SK-N-SH treated with all-trans-retinoic acid at 6 μM for 48 hours (cell line): ENCODE data around the gene TNS3.

Source experiments
- ATAC-seq: fragments of 200-7000 bp; cut with Tn5 transposase; 3 replicates; pipeline ENCODE4 v1.9.1; 2020; ENCODE audit warnings: mild to moderate bottlenecking, moderate library complexity
- ARNTL ChIP-seq: fragments of 450-650 bp; formaldehyde crosslinking; IDR thresholded peaks from 2 replicates; pipeline ENCODE4 v1.5.0; 2020; ENCODE audit warnings: low read depth, mild to moderate bottlenecking, moderate library complexity, borderline replicate concordance
- CREB5 ChIP-seq: fragments of 250-450 bp; sonication (Bioruptor Pico); IDR thresholded peaks from 2 replicates; pipeline ENCODE4 v1.5.1; 2020; ENCODE audit warnings: low read depth, mild to moderate bottlenecking, moderate library complexity
- ISL1 ChIP-seq: fragments of 250-450 bp; sonication (Bioruptor Pico); IDR thresholded peaks from 2 replicates; pipeline ENCODE4 v2.1.2; 2022; ENCODE audit warnings: mild to moderate bottlenecking, moderate library complexity
- OSR1 ChIP-seq: fragments of 250-450 bp; sonication (Bioruptor Pico); IDR thresholded peaks from 2 replicates; pipeline ENCODE4 v1.8.0; 2022; ENCODE audit warnings: moderate library complexity, mild to moderate bottlenecking, inconsistent platforms
- POU6F1 ChIP-seq: fragments of 250-450 bp; sonication (Bioruptor Pico); IDR thresholded peaks from 2 replicates; pipeline ENCODE4 v1.8.0; 2021; ENCODE audit warnings: low read depth, mild to moderate bottlenecking, moderate library complexity, borderline replicate concordance
- PPARA ChIP-seq: fragments of 250-450 bp; sonication (Bioruptor Pico); IDR thresholded peaks from 2 replicates; pipeline ENCODE4 v1.5.0; 2020; ENCODE audit warnings: mild to moderate bottlenecking, borderline replicate concordance
- TCF4 ChIP-seq: fragments of 250-450 bp; sonication (Bioruptor Pico); IDR thresholded peaks from 2 replicates; pipeline ENCODE4 v1.8.0; 2021; ENCODE audit warnings: mild to moderate bottlenecking, moderate library complexity, borderline replicate concordance
- TOX ChIP-seq: fragments of 250-450 bp; sonication (Bioruptor Pico); IDR thresholded peaks from 2 replicates; pipeline ENCODE4 v1.8.0; 2021; ENCODE audit warnings: mild to moderate bottlenecking, moderate library complexity, borderline replicate concordance
- TSHZ2 ChIP-seq: fragments of 250-450 bp; sonication (Bioruptor Pico); IDR thresholded peaks from 2 replicates; pipeline ENCODE4 v1.5.0; 2020; ENCODE audit warnings: mild to moderate bottlenecking, moderate library complexity
- ZFP30 ChIP-seq: fragments of 450-650 bp; formaldehyde crosslinking; IDR thresholded peaks from 2 replicates; pipeline ENCODE4 v1.5.0; 2022; ENCODE audit warnings: mild to moderate bottlenecking, moderate library complexity
- ZNF565 ChIP-seq: fragments of 450-650 bp; formaldehyde crosslinking; conservative IDR thresholded peaks from 2 replicates; pipeline ENCODE4 v1.5.0; 2020; ENCODE audit warnings: low read depth, mild to moderate bottlenecking, moderate library complexity
- TF ChIP-seq, protein P1 (sequence below): fragments of 250-450 bp; sonication (Bioruptor Pico); IDR thresholded peaks from 2 replicates; pipeline ENCODE4 v1.5.1; 2021; ENCODE audit warnings: mild to moderate bottlenecking, moderate library complexity

The TNS3 gene

DNA sequence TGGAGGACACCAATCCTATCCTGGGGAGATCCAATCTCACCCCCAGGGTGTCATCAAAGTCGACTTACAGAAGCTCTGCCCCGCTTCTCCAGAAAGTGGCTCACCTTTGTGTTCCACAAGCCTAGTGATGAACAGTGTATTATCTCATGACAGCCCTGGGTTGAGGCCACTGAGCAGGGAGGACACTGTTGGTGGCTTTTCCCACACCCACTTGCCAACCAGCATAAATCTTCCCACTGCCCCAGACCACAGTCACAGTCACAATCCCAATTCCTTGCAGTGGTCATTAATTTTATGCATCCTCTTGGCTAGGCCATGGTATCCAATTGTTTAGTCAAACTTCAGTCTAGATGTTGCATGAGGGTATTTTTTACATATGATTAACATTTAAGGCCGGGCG, 18.4 kb downstream of the TNS3 start:
- no peak for TF ChIP-seq ISL1 (CRISPR knock-in tag)
- ATAC-seq = no peak

- no peak for ATAC-seq
- TF ChIP-seq POU6F1 (no peak), ZFP30 (CRISPR knock-in tag) (no peak), TOX (CRISPR knock-in tag) (no peak), TSHZ2 (no peak), TCF4 (no peak), PPARA (CRISPR knock-in tag) (no peak), ISL1 (CRISPR knock-in tag) (no peak)
- TF ChIP-seq, protein P1, sequence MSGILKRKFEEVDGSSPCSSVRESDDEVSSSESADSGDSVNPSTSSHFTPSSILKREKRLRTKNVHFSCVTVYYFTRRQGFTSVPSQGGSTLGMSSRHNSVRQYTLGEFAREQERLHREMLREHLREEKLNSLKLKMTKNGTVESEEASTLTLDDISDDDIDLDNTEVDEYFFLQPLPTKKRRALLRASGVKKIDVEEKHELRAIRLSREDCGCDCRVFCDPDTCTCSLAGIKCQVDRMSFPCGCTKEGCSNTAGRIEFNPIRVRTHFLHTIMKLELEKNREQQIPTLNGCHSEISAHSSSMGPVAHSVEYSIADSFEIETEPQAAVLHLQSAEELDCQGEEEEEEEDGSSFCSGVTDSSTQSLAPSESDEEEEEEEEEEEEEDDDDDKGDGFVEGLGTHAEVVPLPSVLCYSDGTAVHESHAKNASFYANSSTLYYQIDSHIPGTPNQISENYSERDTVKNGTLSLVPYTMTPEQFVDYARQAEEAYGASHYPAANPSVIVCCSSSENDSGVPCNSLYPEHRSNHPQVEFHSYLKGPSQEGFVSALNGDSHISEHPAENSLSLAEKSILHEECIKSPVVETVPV (CRISPR knock-in tag) = no peak
Measured at GRCh38 chr7:47561715-47562446, 20.0 kb downstream of the TNS3 start.

DNA sequence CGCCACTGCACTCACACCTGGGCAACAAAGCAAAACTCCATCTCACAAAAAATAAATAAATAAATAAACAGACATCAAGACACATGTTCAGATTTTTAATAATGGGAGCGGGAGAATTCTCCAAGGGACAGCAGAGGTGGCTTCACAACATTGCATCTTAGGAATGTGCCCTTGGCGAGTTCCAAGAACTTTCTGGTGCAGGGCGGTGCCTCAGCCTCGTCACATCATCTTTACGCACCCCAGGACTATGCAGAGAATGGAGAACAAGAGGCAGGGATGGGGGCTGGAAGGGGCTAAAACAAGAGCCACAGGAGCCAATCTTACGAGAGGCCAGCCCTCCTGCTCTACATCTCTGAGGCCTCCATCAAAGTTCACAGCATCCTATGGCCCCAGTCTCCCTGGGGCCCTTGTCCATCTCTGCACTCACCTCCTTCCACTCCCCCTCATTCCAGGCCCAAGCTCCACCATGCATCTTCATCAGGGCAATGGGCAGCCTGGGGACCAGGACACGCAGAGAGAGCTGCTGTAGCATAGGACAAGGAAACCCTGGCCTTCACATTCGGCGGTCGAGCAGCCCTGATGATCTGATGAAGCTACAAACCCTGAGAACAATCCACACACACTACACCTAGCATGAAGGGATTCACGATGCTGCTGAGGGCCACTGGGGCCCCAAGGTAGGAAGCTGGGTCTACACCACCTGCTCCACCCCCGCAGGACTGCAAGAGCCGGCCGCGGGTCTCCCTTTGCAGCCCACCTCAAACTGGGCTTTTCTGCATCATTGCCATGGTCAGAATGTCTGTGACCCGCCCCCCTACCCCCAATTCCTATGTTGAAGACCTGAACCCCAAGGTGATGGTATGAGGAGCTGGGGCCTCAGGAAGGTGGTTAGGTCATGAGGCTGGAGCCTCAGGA, 22.3 kb downstream of the TNS3 start:
- no peak for ATAC-seq
- TF ChIP-seq ARNTL (CRISPR knock-in tag) = no peak
- TF ChIP-seq, protein P1 (CRISPR knock-in tag) = no peak

DNA sequence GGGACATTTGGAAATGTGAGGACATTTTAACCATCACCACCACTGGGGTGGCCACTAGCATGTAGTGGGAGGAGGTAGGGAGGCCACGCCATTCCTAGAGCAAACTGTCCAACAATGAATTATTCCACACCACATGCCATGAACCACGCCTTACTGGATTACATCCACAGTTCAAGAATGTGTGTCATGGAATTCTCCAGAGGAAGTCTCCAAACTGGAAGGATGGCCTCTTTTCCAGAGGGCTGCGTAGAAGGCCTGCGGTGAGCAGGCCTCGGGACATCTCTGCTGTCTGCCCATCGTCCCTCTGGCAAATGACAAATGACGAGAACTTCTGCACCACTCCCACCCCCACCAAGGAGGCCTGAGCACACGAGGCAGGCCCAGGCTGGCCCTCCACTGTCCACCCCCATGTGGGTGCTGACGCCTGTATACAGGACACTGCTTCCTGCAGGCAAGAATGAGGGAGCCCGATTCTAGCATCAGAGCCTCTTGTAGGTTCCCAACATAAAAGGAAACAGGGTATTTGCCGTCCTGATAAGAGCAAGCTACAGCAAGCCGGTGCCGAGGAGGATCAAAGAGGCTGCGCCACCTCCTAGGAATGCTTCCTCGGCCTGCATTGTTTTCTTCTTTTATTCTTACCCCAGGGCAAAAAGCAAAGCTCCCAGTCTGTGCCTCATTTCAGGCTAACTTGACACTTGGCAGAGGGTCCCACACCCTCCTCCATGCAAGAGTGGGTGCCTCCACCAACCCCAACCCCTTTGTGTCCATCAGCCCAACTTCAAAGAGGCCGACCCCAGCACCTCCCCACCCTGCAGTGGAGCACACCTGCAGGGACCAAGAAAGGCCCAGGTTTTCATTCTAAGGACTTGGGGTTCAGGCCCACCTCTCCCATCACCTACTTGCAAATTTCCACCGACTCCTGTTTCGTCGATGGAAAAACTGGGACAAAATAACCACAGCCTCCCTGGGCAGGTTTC, 23.9 kb downstream of the TNS3 start:
- no peak for TF ChIP-seq ZNF565
- no peak for TF ChIP-seq OSR1 (CRISPR knock-in tag)
- no peak for TF ChIP-seq CREB5 (CRISPR knock-in tag)
- TF ChIP-seq, protein P1 (CRISPR knock-in tag) = no peak
- TF ChIP-seq, all 23 proteins: peak for 0
- peak; percentile 45 for ATAC-seq
